Left ventricle myocardium inferior (tissue), 1 donor: Measurements from ENCODE around the gene HS6ST3. TPM values are rescaled to one million over a fixed set of nuclear protein-coding genes. Genes with fewer than 3 reads are reported as not detected.
A peak's percentile ranks its signal among the peaks of the same experiment; 100 is the strongest.

Experiments
- DNase-seq: peaks from one replicate; pipeline ENCODE4 v3.0.0-alpha.2; 2020
- H3K27ac ChIP-seq: fragments of 200-600 bp; replicated peaks from 2 replicates; pipeline ENCODE4 v1.8.0; 2021
- H3K27me3 ChIP-seq: fragments of 200-600 bp; 2 replicates; pipeline ENCODE4 v1.8.0; 2021; ENCODE audit warnings: low read depth
- H3K36me3 ChIP-seq: fragments of 200-600 bp; 2 replicates; pipeline ENCODE4 v1.8.0; 2021
- H3K4me1 ChIP-seq: fragments of 200-600 bp; 2 replicates; pipeline ENCODE4 v1.8.0; 2021
- H3K4me3 ChIP-seq: fragments of 200-600 bp; 2 replicates; pipeline ENCODE4 v1.8.0; 2021; ENCODE audit warnings: mild to moderate bottlenecking, moderate library complexity
- H3K9me3 ChIP-seq: fragments of 200-600 bp; replicated peaks from 2 replicates; pipeline ENCODE4 v1.8.0; 2021
- CTCF ChIP-seq: fragments of 200-600 bp; IDR thresholded peaks from 2 replicates; pipeline ENCODE4 v1.8.0; 2021; ENCODE audit warnings: antibody characterized with exemption, mild to moderate bottlenecking, borderline replicate concordance
- intact Hi-C: fragments of 100-400 bp; cut with micrococcal nuclease; formaldehyde crosslinking; loops from one replicate; pipeline ENCODE4 v1.11.0; 2022
- total RNA-seq: library from RNA; stranded (reverse); fragmentation: NEBNext Ultra II Directional; extraction: Animal tissue kit (Norgen Biotek cat#: 25700); gene quantifications from one replicate; pipeline ENCODE4 v1.2.1, GENCODE V29; 2021
- donor health status: DM: no; HTN: yes; CAD: no; lungs with severe emphysema.

Gene HS6ST3
- total RNA-seq, 1 donor from 2014 or later: 2.0 TPM

GRCh38 chr13:96810104-96810503, 720.2 kb downstream of the HS6ST3 start:
- Histone ChIP-seq H3K9me3 (peaks cover 11% of the 10 kb centered on the region), H3K27ac (no peak overlapping the region), H3K4me3 (no peak overlapping the region), H3K4me1 (peaks cover 11% of the 10 kb centered on the region), H3K27me3 (no peaks in the 10 kb centered on the region), H3K36me3 (no peaks in the 10 kb centered on the region)
- intact Hi-C loops: no loop called here
- no peak for DNase-seq
- TF ChIP-seq CTCF: no peak

GRCh38 chr13:96811049-96811448, 721.1 kb downstream of the HS6ST3 start:
- no peak for TF ChIP-seq CTCF

GRCh38 chr13:96816261-96816660, 726.4 kb downstream of the HS6ST3 start:
- no peak for TF ChIP-seq CTCF
- no peak for DNase-seq
- intact Hi-C loops: no loop called here
- H3K9me3 ChIP-seq: peaks cover 11% of the 10 kb centered on the region
- peaks cover 3% of the 10 kb centered on the region for H3K4me1 ChIP-seq
- peak overlapping the region; percentile 58 for H3K27ac ChIP-seq
- no peaks in the 10 kb centered on the region for H3K27me3 ChIP-seq
- H3K36me3 ChIP-seq: no peaks in the 10 kb centered on the region
- H3K4me3 ChIP-seq: no peak overlapping the region

More at GRCh38 chr13:96811049-96811448, 721.1 kb downstream of the HS6ST3 start:
- no peak overlapping the region for H3K4me3 ChIP-seq
- peaks cover 11% of the 10 kb centered on the region for H3K9me3 ChIP-seq
- no peaks in the 10 kb centered on the region for H3K27me3 ChIP-seq
- no peaks in the 10 kb centered on the region for H3K36me3 ChIP-seq
- peaks cover 11% of the 10 kb centered on the region for H3K4me1 ChIP-seq
- intact Hi-C loops: no loop called here
- DNase-seq: no peak
- H3K27ac ChIP-seq: no peak overlapping the region

- no peak for TF ChIP-seq CTCF
- intact Hi-C loops: no loop called here
- no peak for DNase-seq
- peak overlapping the region; percentile 58 for H3K27ac ChIP-seq
- H3K27me3 ChIP-seq: no peaks in the 10 kb centered on the region
- peaks cover 11% of the 10 kb centered on the region for H3K9me3 ChIP-seq
- no peak overlapping the region for H3K4me3 ChIP-seq
- no peaks in the 10 kb centered on the region for H3K36me3 ChIP-seq
- peaks cover 3% of the 10 kb centered on the region for H3K4me1 ChIP-seq
Observed at GRCh38 chr13:96816874-96817273, 727.0 kb downstream of the HS6ST3 start.

GRCh38 chr13:96817336-96817941, 727.5 kb downstream of the HS6ST3 start:
- H3K4me3 ChIP-seq: no peak overlapping the region
- H3K27ac ChIP-seq: no peak overlapping the region
- intact Hi-C loops: no loop called here
- H3K27me3 ChIP-seq: no peaks in the 10 kb centered on the region
- TF ChIP-seq CTCF: peak; percentile 56
- H3K9me3 ChIP-seq: peaks cover 11% of the 10 kb centered on the region
- DNase-seq: no peak
- no peaks in the 10 kb centered on the region for H3K36me3 ChIP-seq
- H3K4me1 ChIP-seq: peaks cover 3% of the 10 kb centered on the region

- no peak for DNase-seq
- H3K9me3 ChIP-seq: peaks cover 3% of the 10 kb centered on the region
- H3K27ac ChIP-seq: no peak overlapping the region
- no peak overlapping the region for H3K4me3 ChIP-seq
- H3K27me3 ChIP-seq: no peaks in the 10 kb centered on the region
- TF ChIP-seq CTCF: no peak
- intact Hi-C loops: no loop called here
- no peaks in the 10 kb centered on the region for H3K36me3 ChIP-seq
- peaks cover 3% of the 10 kb centered on the region for H3K4me1 ChIP-seq
Observed at GRCh38 chr13:96819375-96819774, 729.5 kb downstream of the HS6ST3 start.
